Measurements from ENCODE around the gene NEK6.

NEK6 gene

GRCh38 chr9:124320062-124320973 is 62.6 kb downstream of the NEK6 start:
- peak; percentile 12 to 25 (median 21) for DNase-seq (ENCODE audit: low read depth in 4 of 4, low spot score in 1 of 4)

- DNase-seq (ENCODE audit: low read depth in 4 of 4, low spot score in 1 of 4) = no peak
Observed at GRCh38 chr9:124321416-124321815, 63.7 kb downstream of the NEK6 start.

- DNase-seq (ENCODE audit: low read depth in 4 of 4, low spot score in 1 of 4) = no peak
Observed at GRCh38 chr9:124321935-124322334, 64.2 kb downstream of the NEK6 start.

GRCh38 chr9:124322618-124323432 is 65.1 kb downstream of the NEK6 start:
- no peak for DNase-seq (ENCODE audit: low read depth in 4 of 4, low spot score in 1 of 4)

- DNase-seq (ENCODE audit: low read depth in 4 of 4, low spot score in 1 of 4) = no peak
Observed at GRCh38 chr9:124323904-124324303, 66.2 kb downstream of the NEK6 start.

GRCh38 chr9:124325816-124326215 is 68.1 kb downstream of the NEK6 start:
- no peak for DNase-seq (ENCODE audit: low read depth in 4 of 4, low spot score in 1 of 4)

GRCh38 chr9:124326378-124326777 is 68.6 kb downstream of the NEK6 start:
- DNase-seq (ENCODE audit: low read depth in 4 of 4, low spot score in 1 of 4) = no peak

GRCh38 chr9:124327491-124327890 is 69.7 kb downstream of the NEK6 start:
- no peak for DNase-seq (ENCODE audit: low read depth in 4 of 4, low spot score in 1 of 4)

- no peak for DNase-seq (ENCODE audit: low read depth in 4 of 4, low spot score in 1 of 4)
Observed at GRCh38 chr9:124328285-124328684, 70.5 kb downstream of the NEK6 start.

GRCh38 chr9:124329206-124329792 is 71.5 kb downstream of the NEK6 start:
- DNase-seq (ENCODE audit: low read depth in 4 of 4, low spot score in 1 of 4) = no peak

- no peak for DNase-seq (ENCODE audit: low read depth in 4 of 4, low spot score in 1 of 4)
Observed at GRCh38 chr9:124330011-124330697, 72.4 kb downstream of the NEK6 start.

GRCh38 chr9:124331580-124331979 is 73.8 kb downstream of the NEK6 start:
- no peak for DNase-seq (ENCODE audit: low read depth in 4 of 4, low spot score in 1 of 4)

GRCh38 chr9:124332361-124333202 is 74.8 kb downstream of the NEK6 start:
- no peak for DNase-seq (ENCODE audit: low read depth in 4 of 4, low spot score in 1 of 4)

GRCh38 chr9:124333203-124333579 is 75.4 kb downstream of the NEK6 start:
- no peak for DNase-seq (ENCODE audit: low read depth in 4 of 4, low spot score in 1 of 4)

GRCh38 chr9:124334568-124335319 is 77.0 kb downstream of the NEK6 start:
- DNase-seq (ENCODE audit: low read depth in 4 of 4, low spot score in 1 of 4) = no peak

- no peak for DNase-seq (ENCODE audit: low read depth in 4 of 4, low spot score in 1 of 4)
Observed at GRCh38 chr9:124335320-124335707, 77.6 kb downstream of the NEK6 start.

GRCh38 chr9:124337562-124337961 is 79.8 kb downstream of the NEK6 start:
- no peak for DNase-seq (ENCODE audit: low read depth in 4 of 4, low spot score in 1 of 4)

- DNase-seq (ENCODE audit: low read depth in 4 of 4, low spot score in 1 of 4) = no peak
Observed at GRCh38 chr9:124339603-124340146, 81.9 kb downstream of the NEK6 start.
